DMS79 treated with DMSO at 0.1 percent for 48 hours (cell line): Measurements from ENCODE around the gene EXOC6B.

Experiments
- DNase-seq: peaks from one replicate; lab custom pipeline; 2025; lab: John Stamatoyannopoulos, UW

Gene EXOC6B

GRCh38 chr2:72788756-72789155, 37.1 kb downstream of the EXOC6B start:
- no peak for DNase-seq

DNA sequence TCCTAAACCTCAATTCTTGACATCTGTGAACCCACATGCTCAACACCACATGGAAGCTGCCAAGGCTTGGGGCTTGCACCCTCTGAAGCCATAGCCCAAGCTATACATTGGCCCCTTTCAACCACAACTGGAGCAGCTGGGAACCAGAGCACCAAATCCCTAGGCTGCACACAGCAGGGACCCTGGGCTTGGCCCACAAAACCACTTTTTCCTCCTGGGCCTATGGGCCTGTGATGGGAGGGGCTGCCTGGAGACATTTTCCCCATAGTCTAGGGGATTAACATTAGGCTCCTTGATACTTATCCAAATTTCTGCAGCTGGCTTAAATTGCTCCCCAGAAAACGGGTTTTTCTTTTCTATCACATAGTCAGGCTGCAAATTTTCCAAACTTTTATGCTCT, 40.3 kb downstream of the EXOC6B start:
- no peak for DNase-seq

DNA sequence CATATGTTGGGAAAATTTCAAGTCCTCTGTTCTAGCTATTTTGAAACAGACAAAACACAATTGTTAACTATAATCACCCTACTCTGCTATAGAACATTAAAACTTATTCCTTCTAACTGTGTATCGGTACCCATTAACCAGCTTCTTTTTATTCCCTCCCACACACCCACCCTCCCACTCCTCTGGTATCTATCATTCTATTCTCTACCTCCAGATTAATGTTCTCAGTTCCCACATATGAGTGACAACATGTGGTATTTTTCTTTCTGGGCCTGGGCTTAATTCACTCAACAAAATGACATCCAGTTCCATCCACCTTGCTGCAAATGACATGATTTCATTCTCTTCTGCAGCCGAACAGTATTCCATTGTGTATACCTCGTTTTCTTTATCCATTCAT, 43.3 kb downstream of the EXOC6B start:
- DNase-seq, result no peak

- DNase-seq, result no peak
Measured at GRCh38 chr2:72781480-72781879, 44.4 kb downstream of the EXOC6B start.

GRCh38 chr2:72780477-72780876, 45.4 kb downstream of the EXOC6B start:
- DNase-seq, result peak; percentile 19

GRCh38 chr2:72779495-72779894, 46.3 kb downstream of the EXOC6B start:
- no peak for DNase-seq

DNA sequence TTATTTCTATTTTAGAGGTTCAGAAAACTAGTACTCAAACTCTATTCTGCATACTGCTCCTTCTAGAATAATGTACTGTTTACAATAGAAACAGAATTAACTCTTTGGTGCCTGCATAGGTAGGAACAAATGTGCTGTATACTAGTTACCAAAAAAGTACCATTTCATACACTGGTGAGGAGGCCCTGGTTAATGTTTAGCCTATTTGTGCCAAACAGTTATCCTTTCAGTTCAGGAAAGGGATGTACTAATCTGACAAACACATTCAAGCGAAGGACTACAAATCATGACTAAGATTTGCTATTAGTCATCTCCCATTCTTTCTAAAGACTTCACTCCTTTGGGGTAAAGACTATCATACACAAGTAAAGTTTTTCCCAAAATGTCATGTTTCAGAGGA, 47.4 kb downstream of the EXOC6B start:
- DNase-seq, result no peak

DNA sequence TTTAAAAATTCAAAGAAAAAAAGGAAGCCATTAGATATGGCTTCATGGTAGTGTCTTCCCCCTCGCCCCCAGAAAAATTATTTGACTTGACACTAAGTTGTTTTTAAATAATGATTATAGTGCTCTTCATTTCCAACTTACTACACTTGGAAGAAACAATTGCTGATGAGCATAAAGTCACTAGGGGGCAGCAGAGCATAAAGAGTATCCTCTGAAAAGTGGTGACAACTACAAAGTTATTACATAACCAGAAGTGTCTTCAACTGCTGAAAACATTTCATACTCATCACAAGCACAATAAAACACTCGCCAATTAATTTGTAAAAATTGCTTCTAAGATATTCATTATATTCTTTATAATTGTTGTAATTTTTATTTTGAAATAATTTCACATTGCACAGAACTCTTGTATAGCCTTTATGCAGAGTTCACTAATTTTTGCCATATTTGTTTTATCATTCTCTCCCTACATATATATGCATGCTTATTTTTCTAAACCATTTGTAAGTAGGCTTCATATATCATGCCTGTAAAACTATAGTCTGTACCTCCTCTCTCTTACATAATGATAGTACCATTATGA, 54.9 kb downstream of the EXOC6B start:
- peak; percentile 62 for DNase-seq

- DNase-seq, result no peak
Measured at GRCh38 chr2:72765997-72766609, 59.7 kb downstream of the EXOC6B start.

GRCh38 chr2:72762276-72762675, 63.6 kb downstream of the EXOC6B start:
- peak; percentile 21 for DNase-seq

- DNase-seq, result no peak
Measured at GRCh38 chr2:72759755-72760154, 66.1 kb downstream of the EXOC6B start.

GRCh38 chr2:72757177-72757775, 68.6 kb downstream of the EXOC6B start:
- DNase-seq, result no peak

- DNase-seq, result no peak
Measured at GRCh38 chr2:72755647-72756423, 70.0 kb downstream of the EXOC6B start.

- no peak for DNase-seq
Measured at GRCh38 chr2:72754628-72755320, 71.1 kb downstream of the EXOC6B start.

- no peak for DNase-seq
Measured at GRCh38 chr2:72750977-72751639, 74.7 kb downstream of the EXOC6B start.

DNA sequence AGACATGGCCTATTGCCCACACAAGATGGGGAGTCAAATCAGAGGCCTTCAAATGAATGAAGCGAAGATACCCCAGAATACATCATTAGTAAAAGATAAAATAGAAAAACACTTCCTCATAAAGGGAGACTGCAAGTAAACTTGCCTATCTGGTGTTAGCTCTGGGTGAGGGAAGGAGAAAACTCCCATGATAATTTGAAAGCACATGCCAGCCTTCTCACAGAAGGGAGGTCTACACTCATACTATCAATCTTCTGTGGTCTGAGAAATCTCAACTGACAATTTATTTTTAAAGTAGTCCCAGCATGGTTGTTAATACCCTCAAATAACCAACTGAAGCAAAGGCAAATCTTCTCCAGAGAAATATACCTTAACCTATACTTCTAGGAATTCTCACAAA, 75.4 kb downstream of the EXOC6B start:
- no peak for DNase-seq

DNA sequence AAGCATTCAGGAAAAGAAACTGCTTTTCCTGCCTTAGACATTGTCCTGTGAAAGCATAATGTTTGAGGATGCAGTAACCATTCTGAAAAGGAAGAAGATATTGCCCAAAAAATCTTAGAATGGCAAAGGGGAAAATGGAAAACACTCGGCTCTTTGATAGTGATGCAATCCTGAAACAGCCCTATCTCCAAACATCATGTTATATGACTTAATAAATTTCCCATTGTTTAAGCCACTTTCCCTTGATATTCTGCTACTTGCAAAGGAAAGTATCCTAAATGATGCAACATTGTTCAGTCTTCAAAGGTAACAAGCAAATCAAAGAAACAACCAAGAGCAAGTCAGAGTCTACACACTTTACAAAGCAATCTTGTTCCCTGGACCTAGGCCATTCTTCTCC, 78.5 kb downstream of the EXOC6B start:
- DNase-seq, result no peak

GRCh38 chr2:72745679-72746368, 80.0 kb downstream of the EXOC6B start:
- DNase-seq, result peak; percentile 52

GRCh38 chr2:72744049-72744448, 81.8 kb downstream of the EXOC6B start:
- DNase-seq, result no peak

DNA sequence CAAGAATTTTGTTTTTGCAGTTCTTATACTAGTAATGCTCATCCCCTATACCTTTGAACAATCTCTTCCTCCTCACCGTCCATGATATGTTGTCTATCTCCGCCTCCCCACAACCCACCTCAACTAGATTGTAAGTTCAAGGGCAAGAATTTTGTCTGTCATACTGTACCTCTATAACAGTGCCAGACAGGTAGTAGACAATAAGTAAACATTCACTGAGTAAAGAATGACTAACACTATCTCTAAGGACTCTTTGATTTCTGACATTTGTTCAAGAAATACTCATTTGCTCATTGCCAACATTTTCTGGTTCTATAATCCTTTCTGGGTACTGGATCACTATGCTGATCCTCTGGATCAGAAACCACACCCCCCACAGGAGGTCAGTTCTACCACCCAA, 82.4 kb downstream of the EXOC6B start:
- no peak for DNase-seq

DNA sequence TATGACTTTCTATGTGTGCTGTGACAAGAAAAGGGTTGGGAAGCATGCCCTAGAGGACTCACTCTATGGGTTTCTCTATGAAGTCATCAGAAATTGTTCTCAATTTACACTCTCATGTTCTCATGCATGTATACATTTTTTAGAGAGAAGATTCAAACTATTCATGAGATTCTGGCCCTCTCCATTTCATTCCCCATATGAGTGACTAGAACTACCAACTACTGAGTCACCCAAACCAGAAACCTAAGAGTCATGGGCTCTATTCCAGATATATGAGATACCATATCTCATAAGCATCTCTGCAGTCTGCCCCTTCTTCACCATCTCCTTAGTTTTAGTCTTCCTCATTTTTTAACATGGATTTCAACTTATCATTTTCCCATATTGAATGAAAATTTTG, 87.7 kb downstream of the EXOC6B start:
- no peak for DNase-seq
